ENCODE results near the gene PIGU.
"Not testable (repeated sequence)": the region's sequence is repeated elsewhere in the genome, so short reads cannot be mapped to it uniquely, and the experiment has no call there.

The PIGU gene, protein sequence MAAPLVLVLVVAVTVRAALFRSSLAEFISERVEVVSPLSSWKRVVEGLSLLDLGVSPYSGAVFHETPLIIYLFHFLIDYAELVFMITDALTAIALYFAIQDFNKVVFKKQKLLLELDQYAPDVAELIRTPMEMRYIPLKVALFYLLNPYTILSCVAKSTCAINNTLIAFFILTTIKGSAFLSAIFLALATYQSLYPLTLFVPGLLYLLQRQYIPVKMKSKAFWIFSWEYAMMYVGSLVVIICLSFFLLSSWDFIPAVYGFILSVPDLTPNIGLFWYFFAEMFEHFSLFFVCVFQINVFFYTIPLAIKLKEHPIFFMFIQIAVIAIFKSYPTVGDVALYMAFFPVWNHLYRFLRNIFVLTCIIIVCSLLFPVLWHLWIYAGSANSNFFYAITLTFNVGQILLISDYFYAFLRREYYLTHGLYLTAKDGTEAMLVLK

DNA sequence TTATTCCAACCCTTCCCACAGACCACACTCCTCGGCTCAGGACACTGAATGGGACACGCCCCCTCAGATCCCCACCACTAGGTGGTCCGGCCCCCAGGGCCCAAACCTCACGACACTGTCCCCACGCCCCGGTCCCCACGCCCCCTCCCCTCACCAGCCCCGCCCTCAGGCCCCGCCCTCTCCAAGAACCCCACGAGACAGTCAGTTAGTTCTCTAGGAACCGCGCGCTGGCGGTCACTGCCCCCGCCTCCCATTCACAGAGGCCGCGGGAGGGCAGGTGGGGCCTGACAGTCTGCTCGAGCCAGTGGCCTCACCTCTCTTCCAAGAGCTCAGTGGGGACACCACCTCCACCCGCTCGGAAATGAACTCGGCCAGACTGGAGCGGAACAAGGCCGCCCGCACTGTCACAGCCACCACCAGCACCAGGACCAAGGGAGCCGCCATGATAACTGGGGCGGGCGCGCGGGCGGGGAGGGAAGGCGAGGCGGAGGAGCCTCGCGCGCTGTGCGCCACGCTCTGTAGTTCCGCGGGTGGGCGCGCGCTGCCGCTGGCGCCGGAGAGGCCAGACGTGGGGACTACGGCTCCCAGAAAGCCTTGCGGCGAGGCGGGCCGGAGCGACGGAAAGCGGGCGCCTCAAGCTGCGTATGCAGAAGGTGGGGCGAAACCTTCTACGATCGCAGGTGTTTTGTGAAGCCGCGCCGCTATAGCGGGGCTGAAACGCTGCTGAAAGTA, at the start of gene PIGU:
Gene PIGU (minus strand): TSS at position 451 of the 732 bp plus-strand sequence. CDS start 7 bp downstream, at position 444.
- H3K27me3 ChIP-seq (ENCODE audit: control insufficient read depth, insufficient read depth, low read length), result no peaks in the 10 kb centered on the region
- peak within 1 kb of the TSS; percentile 34 for H3K9ac ChIP-seq (ENCODE audit: low read depth, low read length)
- no peaks in the 10 kb centered on the region for H3K36me3 ChIP-seq (ENCODE audit: control insufficient read depth, insufficient read depth, low read length)
- peak within 1 kb of the TSS; percentile 87 for H3K27ac ChIP-seq (ENCODE audit: low read depth, low read length)
- peak within 1 kb of the TSS; percentile 94 for H3K4me3 ChIP-seq (ENCODE audit: low read depth, low read length)
- H3K4me1 ChIP-seq (ENCODE audit: control insufficient read depth, insufficient read depth, low read length), result no peaks in the 10 kb centered on the region
- H3K9me3 ChIP-seq (ENCODE audit: control insufficient read depth, insufficient read depth, low read length), result no peaks in the 10 kb centered on the region

GRCh38 chr20:34724172-34724571, 47.3 kb upstream of the PIGU start:
- Histone ChIP-seq H3K9me3 (ENCODE audit: control insufficient read depth, insufficient read depth, low read length) (no peaks in the 10 kb centered on the region), H3K4me1 (ENCODE audit: control insufficient read depth, insufficient read depth, low read length) (no peaks in the 10 kb centered on the region), H3K36me3 (ENCODE audit: control insufficient read depth, insufficient read depth, low read length) (peaks cover 15% of the 10 kb centered on the region), H3K4me3 (ENCODE audit: low read depth, low read length) (no peak overlapping the region), H3K9ac (ENCODE audit: low read depth, low read length) (no peak overlapping the region), H3K27ac (ENCODE audit: low read depth, low read length) (no peak overlapping the region), H3K27me3 (ENCODE audit: control insufficient read depth, insufficient read depth, low read length) (no peaks in the 10 kb centered on the region)

DNA sequence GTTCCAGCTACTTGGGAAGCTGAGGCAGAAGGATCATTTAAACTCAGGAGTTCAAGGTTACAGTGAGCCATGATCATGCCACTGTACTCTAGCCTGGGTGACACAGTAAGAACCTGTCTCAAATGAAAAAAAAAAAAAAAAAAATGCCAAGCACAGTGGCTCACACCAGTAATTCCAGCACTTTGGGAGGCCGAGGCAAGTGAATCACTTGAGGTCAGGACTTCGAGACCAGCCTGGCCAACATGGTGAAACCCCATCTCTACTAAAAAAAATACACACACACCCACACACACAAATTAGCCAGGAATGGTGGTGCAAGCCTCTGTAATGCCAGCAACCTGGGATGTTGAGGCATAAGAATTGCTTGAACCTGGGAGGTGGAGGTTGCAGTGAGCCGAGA, 45.7 kb upstream of the PIGU start:
- not testable (repeated sequence) for H3K27me3 ChIP-seq (ENCODE audit: control insufficient read depth, insufficient read depth, low read length); H3K4me3 ChIP-seq (ENCODE audit: low read depth, low read length); H3K9me3 ChIP-seq (ENCODE audit: control insufficient read depth, insufficient read depth, low read length); H3K4me1 ChIP-seq (ENCODE audit: control insufficient read depth, insufficient read depth, low read length); H3K27ac ChIP-seq (ENCODE audit: low read depth, low read length); H3K9ac ChIP-seq (ENCODE audit: low read depth, low read length)
- peaks cover 15% of the 10 kb centered on the region for H3K36me3 ChIP-seq (ENCODE audit: control insufficient read depth, insufficient read depth, low read length)

GRCh38 chr20:34720266-34720665, 43.4 kb upstream of the PIGU start:
- Histone ChIP-seq H3K4me1 (ENCODE audit: control insufficient read depth, insufficient read depth, low read length) (no peaks in the 10 kb centered on the region), H3K9ac (ENCODE audit: low read depth, low read length) (no peak overlapping the region), H3K27ac (ENCODE audit: low read depth, low read length) (no peak overlapping the region), H3K27me3 (ENCODE audit: control insufficient read depth, insufficient read depth, low read length) (no peaks in the 10 kb centered on the region), H3K4me3 (ENCODE audit: low read depth, low read length) (no peak overlapping the region), H3K9me3 (ENCODE audit: control insufficient read depth, insufficient read depth, low read length) (no peaks in the 10 kb centered on the region), H3K36me3 (ENCODE audit: control insufficient read depth, insufficient read depth, low read length) (peaks cover 2% of the 10 kb centered on the region; the same call in 1 of the 2 replicates)

- not testable (repeated sequence) for H3K4me1 ChIP-seq (ENCODE audit: control insufficient read depth, insufficient read depth, low read length); H3K27me3 ChIP-seq (ENCODE audit: control insufficient read depth, insufficient read depth, low read length); H3K36me3 ChIP-seq (ENCODE audit: control insufficient read depth, insufficient read depth, low read length); H3K27ac ChIP-seq (ENCODE audit: low read depth, low read length); H3K9ac ChIP-seq (ENCODE audit: low read depth, low read length); H3K9me3 ChIP-seq (ENCODE audit: control insufficient read depth, insufficient read depth, low read length); H3K4me3 ChIP-seq (ENCODE audit: low read depth, low read length)
These were observed 42.5 kb upstream of the PIGU start for GRCh38 chr20:34719242-34720017.

- H3K36me3 ChIP-seq (ENCODE audit: control insufficient read depth, insufficient read depth, low read length), result no peaks in the 10 kb centered on the region
- H3K27me3 ChIP-seq (ENCODE audit: control insufficient read depth, insufficient read depth, low read length), result no peaks in the 10 kb centered on the region
- no peak overlapping the region for H3K9ac ChIP-seq (ENCODE audit: low read depth, low read length)
- no peaks in the 10 kb centered on the region for H3K9me3 ChIP-seq (ENCODE audit: control insufficient read depth, insufficient read depth, low read length)
- H3K4me1 ChIP-seq (ENCODE audit: control insufficient read depth, insufficient read depth, low read length), result no peaks in the 10 kb centered on the region
- H3K27ac ChIP-seq (ENCODE audit: low read depth, low read length), result no peak overlapping the region
- no peak overlapping the region for H3K4me3 ChIP-seq (ENCODE audit: low read depth, low read length)
These were observed 40.6 kb upstream of the PIGU start for GRCh38 chr20:34717230-34718095.

DNA sequence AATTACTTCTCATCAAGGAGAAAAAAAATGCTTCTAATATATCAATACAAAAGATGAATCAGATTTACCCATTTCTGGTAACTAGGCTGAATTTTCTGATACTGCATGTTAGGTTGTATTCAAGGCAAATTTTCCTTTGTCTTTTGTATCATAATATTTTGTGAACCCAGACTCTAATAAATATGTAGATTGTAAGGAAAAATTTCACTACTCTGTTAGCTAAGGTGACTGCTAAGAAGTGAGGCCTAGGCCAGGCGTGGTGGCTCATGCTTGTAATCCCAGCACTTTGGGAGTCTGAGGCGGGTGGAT, 40.0 kb upstream of the PIGU start:
- Histone ChIP-seq H3K36me3 (ENCODE audit: control insufficient read depth, insufficient read depth, low read length) (no peaks in the 10 kb centered on the region), H3K4me1 (ENCODE audit: control insufficient read depth, insufficient read depth, low read length) (no peaks in the 10 kb centered on the region), H3K27me3 (ENCODE audit: control insufficient read depth, insufficient read depth, low read length) (peaks cover under 1% of the 10 kb centered on the region; the same call in 1 of the 2 replicates), H3K9me3 (ENCODE audit: control insufficient read depth, insufficient read depth, low read length) (no peaks in the 10 kb centered on the region), H3K4me3 (ENCODE audit: low read depth, low read length) (no peak overlapping the region), H3K9ac (ENCODE audit: low read depth, low read length) (no peak overlapping the region), H3K27ac (ENCODE audit: low read depth, low read length) (no peak overlapping the region)

DNA sequence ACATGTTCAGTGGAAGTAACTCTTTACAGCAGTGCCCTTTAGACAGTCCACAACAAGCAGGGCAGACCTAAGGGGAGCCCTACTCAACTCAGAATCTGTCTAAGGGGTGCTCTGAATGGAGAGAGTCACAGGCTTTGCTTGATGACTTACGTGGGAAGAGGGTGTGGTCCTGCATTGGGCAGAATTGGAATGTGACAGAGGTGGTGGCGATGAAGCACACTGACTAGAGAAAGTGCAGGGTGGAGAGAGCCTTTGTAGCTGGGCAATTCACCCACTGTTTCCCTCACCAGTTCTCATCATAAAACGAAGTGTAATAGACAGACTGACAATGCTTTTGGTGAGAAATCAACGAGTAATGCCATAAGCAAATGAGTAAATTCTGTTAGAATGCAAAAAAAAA, 38.5 kb upstream of the PIGU start:
- no peak overlapping the region for H3K4me3 ChIP-seq (ENCODE audit: low read depth, low read length)
- H3K4me1 ChIP-seq (ENCODE audit: control insufficient read depth, insufficient read depth, low read length), result no peaks in the 10 kb centered on the region
- H3K36me3 ChIP-seq (ENCODE audit: control insufficient read depth, insufficient read depth, low read length), result no peaks in the 10 kb centered on the region
- no peak overlapping the region for H3K9ac ChIP-seq (ENCODE audit: low read depth, low read length)
- no peaks in the 10 kb centered on the region for H3K9me3 ChIP-seq (ENCODE audit: control insufficient read depth, insufficient read depth, low read length)
- H3K27ac ChIP-seq (ENCODE audit: low read depth, low read length), result no peak overlapping the region
- peaks cover 15% of the 10 kb centered on the region for H3K27me3 ChIP-seq (ENCODE audit: control insufficient read depth, insufficient read depth, low read length)

DNA sequence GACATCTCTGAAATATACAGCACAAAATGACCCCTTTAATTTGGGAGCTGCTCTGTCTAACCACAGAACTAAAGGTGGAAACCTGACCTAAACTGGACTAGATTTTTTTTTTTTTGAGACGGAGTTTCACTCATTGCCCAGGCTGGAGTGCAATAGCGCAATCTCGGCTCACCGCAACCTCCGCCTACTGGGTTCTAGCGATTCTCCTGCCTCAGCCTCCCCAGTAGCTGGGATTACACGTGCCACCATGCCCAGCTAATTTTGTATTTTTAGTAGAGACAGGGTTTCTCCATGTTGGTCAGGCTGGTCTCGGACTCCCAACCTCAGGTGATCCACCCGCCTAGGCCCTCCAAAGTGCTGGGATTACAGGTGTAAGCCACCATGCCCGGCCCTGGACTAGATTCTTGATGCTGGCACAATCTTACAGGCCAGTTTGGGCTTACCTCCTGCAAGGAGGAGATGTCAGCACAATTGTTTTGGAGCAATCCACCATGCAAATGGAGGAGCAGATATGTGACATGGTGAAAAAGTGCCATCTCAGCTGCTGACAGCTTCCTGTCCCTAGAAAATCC, 37.1 kb upstream of the PIGU start:
- not testable (repeated sequence) for H3K36me3 ChIP-seq (ENCODE audit: control insufficient read depth, insufficient read depth, low read length); H3K9ac ChIP-seq (ENCODE audit: low read depth, low read length); H3K27ac ChIP-seq (ENCODE audit: low read depth, low read length); H3K4me1 ChIP-seq (ENCODE audit: control insufficient read depth, insufficient read depth, low read length); H3K9me3 ChIP-seq (ENCODE audit: control insufficient read depth, insufficient read depth, low read length); H3K4me3 ChIP-seq (ENCODE audit: low read depth, low read length)
- peaks cover 20% of the 10 kb centered on the region for H3K27me3 ChIP-seq (ENCODE audit: control insufficient read depth, insufficient read depth, low read length)

Measured in HUES48 (cell line).